Measurements from ENCODE around the gene EPHB2. TPM values are rescaled to one million over a fixed set of nuclear protein-coding genes. Genes with fewer than 3 reads are reported as not detected.

The EPHB2 gene
- total RNA-seq, 1 donor from 2014 or later: 60.3 TPM

DNA sequence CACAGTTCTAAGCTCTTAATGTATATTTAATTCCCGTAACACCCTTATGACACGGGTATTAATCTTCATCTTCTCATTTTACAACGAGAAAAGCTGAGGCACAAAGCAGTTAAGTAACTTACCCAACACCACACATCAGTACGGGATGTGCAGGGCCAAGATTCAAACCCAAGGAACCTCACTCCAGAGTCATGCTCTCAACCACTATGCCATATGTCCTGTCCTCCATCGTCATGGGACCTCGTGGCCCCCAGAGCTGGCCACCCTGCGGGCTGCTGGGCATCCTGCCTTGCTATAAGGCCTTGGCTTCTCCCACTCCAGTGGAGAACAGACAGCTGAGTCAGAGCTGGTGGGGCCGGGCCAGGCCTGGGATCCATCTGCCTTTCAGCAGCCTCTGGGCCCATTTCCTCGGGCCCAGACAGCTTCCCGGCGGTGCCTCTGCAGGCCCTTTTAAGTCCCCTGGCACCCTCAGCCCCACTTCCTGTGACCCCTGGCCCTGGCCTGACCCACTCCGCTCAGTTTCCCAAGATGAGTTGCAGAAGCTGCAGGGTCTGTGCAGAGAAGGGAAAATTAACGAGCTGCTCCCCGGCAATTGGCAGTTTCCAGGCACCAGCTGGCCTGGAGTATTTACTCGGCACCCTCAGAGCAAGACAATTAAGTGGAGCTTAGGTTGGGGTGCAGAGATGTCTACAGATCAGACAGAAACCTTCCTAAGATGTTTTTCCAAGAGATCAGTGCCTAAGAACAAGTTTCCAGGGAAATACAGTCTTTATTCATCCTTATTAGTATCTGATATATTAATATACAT lies 98.2 kb downstream of the EPHB2 start:
- Mint-ChIP-seq H3K27me3 (ENCODE audit: low read depth) (no peaks in the 10 kb centered on the region), H3K36me3 (ENCODE audit: low read depth) (no peaks in the 10 kb centered on the region), H3K9me3 (no peaks in the 10 kb centered on the region), H3K4me3 (peak overlapping the region; percentile 79), H3K4me1 (peaks cover 61% of the 10 kb centered on the region), H3K27ac (ENCODE audit: unreplicated experiment) (peak overlapping the region; percentile 78)
- TF ChIP-seq, protein P1, sequence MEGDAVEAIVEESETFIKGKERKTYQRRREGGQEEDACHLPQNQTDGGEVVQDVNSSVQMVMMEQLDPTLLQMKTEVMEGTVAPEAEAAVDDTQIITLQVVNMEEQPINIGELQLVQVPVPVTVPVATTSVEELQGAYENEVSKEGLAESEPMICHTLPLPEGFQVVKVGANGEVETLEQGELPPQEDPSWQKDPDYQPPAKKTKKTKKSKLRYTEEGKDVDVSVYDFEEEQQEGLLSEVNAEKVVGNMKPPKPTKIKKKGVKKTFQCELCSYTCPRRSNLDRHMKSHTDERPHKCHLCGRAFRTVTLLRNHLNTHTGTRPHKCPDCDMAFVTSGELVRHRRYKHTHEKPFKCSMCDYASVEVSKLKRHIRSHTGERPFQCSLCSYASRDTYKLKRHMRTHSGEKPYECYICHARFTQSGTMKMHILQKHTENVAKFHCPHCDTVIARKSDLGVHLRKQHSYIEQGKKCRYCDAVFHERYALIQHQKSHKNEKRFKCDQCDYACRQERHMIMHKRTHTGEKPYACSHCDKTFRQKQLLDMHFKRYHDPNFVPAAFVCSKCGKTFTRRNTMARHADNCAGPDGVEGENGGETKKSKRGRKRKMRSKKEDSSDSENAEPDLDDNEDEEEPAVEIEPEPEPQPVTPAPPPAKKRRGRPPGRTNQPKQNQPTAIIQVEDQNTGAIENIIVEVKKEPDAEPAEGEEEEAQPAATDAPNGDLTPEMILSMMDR (conservative IDR thresholded peaks at IDR 0.05): no peak
- no peak for DNase-seq (ENCODE audit: low read depth, low spot score)

- H3K27ac Mint-ChIP-seq (ENCODE audit: unreplicated experiment): peak overlapping the region; percentile 76
- H3K36me3 Mint-ChIP-seq (ENCODE audit: low read depth): no peaks in the 10 kb centered on the region
- H3K9me3 Mint-ChIP-seq: no peaks in the 10 kb centered on the region
- no peak for DNase-seq (ENCODE audit: low read depth, low spot score)
- H3K4me3 Mint-ChIP-seq: no peak overlapping the region
- TF ChIP-seq, protein P1 (conservative IDR thresholded peaks at IDR 0.05): no peak
- H3K4me1 Mint-ChIP-seq: peaks cover 57% of the 10 kb centered on the region
- H3K27me3 Mint-ChIP-seq (ENCODE audit: low read depth): no peaks in the 10 kb centered on the region
Measured at GRCh38 chr1:22809783-22810182, 99.1 kb downstream of the EPHB2 start.

DNA sequence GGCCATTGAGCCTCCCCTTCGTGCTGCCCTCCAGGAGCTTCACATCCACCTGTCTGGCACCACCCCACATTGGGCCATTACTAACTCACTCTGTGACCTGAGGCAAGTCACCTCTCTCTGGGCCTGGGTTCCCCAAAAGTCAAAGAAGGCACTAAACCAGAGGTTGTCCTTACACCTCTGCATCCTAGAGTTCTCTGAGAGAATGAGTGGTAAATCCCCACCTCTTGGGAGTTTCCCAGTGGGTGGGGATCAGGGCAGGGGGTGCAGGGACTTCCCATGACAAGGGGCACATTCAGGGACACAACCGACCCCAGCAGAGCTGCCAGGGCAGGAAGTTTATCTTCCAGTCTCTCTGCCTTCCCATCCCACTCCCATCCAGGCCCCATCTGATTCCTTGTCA lies 99.7 kb downstream of the EPHB2 start:
- no peak for DNase-seq (ENCODE audit: low read depth, low spot score)
- no peaks in the 10 kb centered on the region for H3K9me3 Mint-ChIP-seq
- H3K27ac Mint-ChIP-seq (ENCODE audit: unreplicated experiment): peak overlapping the region; percentile 78
- H3K4me1 Mint-ChIP-seq: peaks cover 51% of the 10 kb centered on the region
- no peaks in the 10 kb centered on the region for H3K36me3 Mint-ChIP-seq (ENCODE audit: low read depth)
- H3K4me3 Mint-ChIP-seq: no peak overlapping the region
- H3K27me3 Mint-ChIP-seq (ENCODE audit: low read depth): no peaks in the 10 kb centered on the region
- TF ChIP-seq, protein P1 (conservative IDR thresholded peaks at IDR 0.05): no peak

GRCh38 chr1:22812092-22812880 lies 101.6 kb downstream of the EPHB2 start:
- peaks cover 32% of the 10 kb centered on the region for H3K4me1 Mint-ChIP-seq
- H3K36me3 Mint-ChIP-seq (ENCODE audit: low read depth): no peaks in the 10 kb centered on the region
- H3K4me3 Mint-ChIP-seq: no peak overlapping the region
- TF ChIP-seq, protein P1 (conservative IDR thresholded peaks at IDR 0.05): no peak
- no peak for DNase-seq (ENCODE audit: low read depth, low spot score)
- no peaks in the 10 kb centered on the region for H3K9me3 Mint-ChIP-seq
- no peaks in the 10 kb centered on the region for H3K27me3 Mint-ChIP-seq (ENCODE audit: low read depth)
- peak overlapping the region; percentile 81 for H3K27ac Mint-ChIP-seq (ENCODE audit: unreplicated experiment)

DNA sequence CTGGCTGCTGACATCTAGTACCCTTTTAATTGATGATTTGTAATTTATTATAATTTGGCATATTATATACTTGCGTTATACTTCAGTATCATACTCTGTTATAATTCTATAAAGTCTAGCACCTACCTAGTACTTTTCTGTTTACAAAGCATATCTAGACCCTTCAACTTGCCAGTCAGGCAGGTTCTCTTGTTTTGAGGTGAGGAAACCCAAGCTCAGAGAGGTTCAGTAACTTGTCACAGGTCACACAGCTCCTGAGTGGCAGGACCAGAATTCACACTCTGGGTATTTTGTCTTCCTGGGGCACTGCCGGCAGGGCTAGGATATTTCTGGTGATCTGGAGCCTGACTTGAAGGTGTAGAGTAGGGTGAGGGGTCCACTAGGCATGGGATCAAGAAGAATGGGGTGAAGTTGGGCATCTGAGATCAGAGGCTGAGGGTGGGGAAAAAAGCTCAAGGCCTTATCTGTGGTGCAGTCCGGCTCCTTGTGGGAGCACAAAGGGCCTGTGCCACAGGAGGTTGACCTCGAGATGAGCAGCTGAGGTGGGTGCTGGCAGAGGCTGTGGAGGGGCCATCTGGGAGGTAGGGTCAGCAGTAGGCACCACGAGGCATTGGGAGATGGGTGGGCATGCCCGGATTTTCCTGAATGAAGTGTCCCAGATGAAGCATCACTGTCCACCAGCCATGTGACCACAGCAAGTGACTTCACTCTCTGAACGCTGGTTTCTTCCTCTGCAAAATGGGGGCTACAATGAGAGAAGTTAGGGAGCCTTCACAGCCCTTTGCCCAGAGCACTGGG lies 102.6 kb downstream of the EPHB2 start:
- TF ChIP-seq, protein P1 (conservative IDR thresholded peaks at IDR 0.05): no peak
- Mint-ChIP-seq H3K27me3 (ENCODE audit: low read depth) (no peaks in the 10 kb centered on the region), H3K36me3 (ENCODE audit: low read depth) (no peaks in the 10 kb centered on the region), H3K4me1 (peaks cover 30% of the 10 kb centered on the region), H3K4me3 (no peak overlapping the region), H3K27ac (ENCODE audit: unreplicated experiment) (peak overlapping the region; percentile 35), H3K9me3 (no peaks in the 10 kb centered on the region)
- DNase-seq (ENCODE audit: low read depth, low spot score): no peak
